Measurements from ENCODE around the gene FAM107B.
A peak's percentile ranks its signal among the peaks of the same experiment; 100 is the strongest.

Gene FAM107B

GRCh38 chr10:14550471-14550981, 224.2 kb downstream of the FAM107B start:
- DNase-seq = no peak

- DNase-seq = no peak
These were observed 225.2 kb downstream of the FAM107B start for GRCh38 chr10:14549496-14549895.

GRCh38 chr10:14548970-14549369, 225.7 kb downstream of the FAM107B start:
- no peak for DNase-seq

GRCh38 chr10:14548474-14548873, 226.2 kb downstream of the FAM107B start:
- DNase-seq = no peak

GRCh38 chr10:14547816-14548215, 226.9 kb downstream of the FAM107B start:
- no peak for DNase-seq

GRCh38 chr10:14545827-14546226, 228.9 kb downstream of the FAM107B start:
- DNase-seq = no peak

- DNase-seq = no peak
These were observed 230.8 kb downstream of the FAM107B start for GRCh38 chr10:14543904-14544210.

- DNase-seq = peak; percentile 4
These were observed 231.4 kb downstream of the FAM107B start for GRCh38 chr10:14543046-14543903.

- no peak for DNase-seq
These were observed 233.3 kb downstream of the FAM107B start for GRCh38 chr10:14541379-14541778.

GRCh38 chr10:14540611-14541010, 234.1 kb downstream of the FAM107B start:
- DNase-seq = no peak

- no peak for DNase-seq
These were observed 234.6 kb downstream of the FAM107B start for GRCh38 chr10:14540062-14540461.

GRCh38 chr10:14539176-14539575, 235.5 kb downstream of the FAM107B start:
- no peak for DNase-seq

GRCh38 chr10:14536241-14537213, 238.2 kb downstream of the FAM107B start:
- peak; percentile 40 for DNase-seq

GRCh38 chr10:14535457-14536130, 239.1 kb downstream of the FAM107B start:
- no peak for DNase-seq

- DNase-seq = no peak
These were observed 240.5 kb downstream of the FAM107B start for GRCh38 chr10:14534152-14534551.

- DNase-seq = no peak
These were observed 241.4 kb downstream of the FAM107B start for GRCh38 chr10:14533295-14533694.

- DNase-seq = no peak
These were observed 242.0 kb downstream of the FAM107B start for GRCh38 chr10:14532473-14533251.

GRCh38 chr10:14531974-14532373, 242.7 kb downstream of the FAM107B start:
- no peak for DNase-seq

- DNase-seq = no peak
These were observed 244.2 kb downstream of the FAM107B start for GRCh38 chr10:14530465-14530864.

GRCh38 chr10:14529351-14529750, 245.3 kb downstream of the FAM107B start:
- no peak for DNase-seq

GRCh38 chr10:14528450-14528849, 246.2 kb downstream of the FAM107B start:
- DNase-seq = no peak

GRCh38 chr10:14527915-14528314, 246.8 kb downstream of the FAM107B start:
- no peak for DNase-seq
